Bronchial epithelial cell (primary cell): ENCODE measurements around the gene GPSM1. TPM values are rescaled to one million over a fixed set of nuclear protein-coding genes. Genes with fewer than 3 reads are reported as not detected.

Experiments
- DNase-seq: peaks from one replicate; pipeline ENCODE4 v3.0.0-alpha.2; 2010; ENCODE audit warnings: low read depth
- FAIRE-seq: peaks from 2 replicates; lab custom pipeline; 2011; peaks lifted over from hg19 to GRCh38; lab: Jason Lieb, UNC
- H3K27me3 ChIP-seq: 2 replicates; pipeline ENCODE4 v1.5.1; 2011; ENCODE audit warnings: low read length; ENCODE audit not compliant: control insufficient read depth, insufficient read depth
- H3K36me3 ChIP-seq: 2 replicates; pipeline ENCODE4 v1.5.1; 2011; ENCODE audit warnings: low read length; ENCODE audit not compliant: control insufficient read depth, insufficient read depth
- H3K4me3 ChIP-seq: 2 replicates; pipeline ENCODE4 v1.5.1; 2011; ENCODE audit warnings: mild to moderate bottlenecking, low read depth, low read length, control low read depth
- CTCF ChIP-seq: IDR thresholded peaks from 2 replicates; pipeline ENCODE4 v1.5.1; 2011; ENCODE audit warnings: mild to moderate bottlenecking, moderate library complexity, low read length, control low read depth, inconsistent platforms; ENCODE audit not compliant: insufficient read depth, severe bottlenecking
- total RNA-seq: library from RNA; depleted of rRNA; stranded (reverse); fragments of >200 nt; gene quantifications from 2 replicates; pipeline ENCODE4 v1.2.1, GENCODE V29; 2014

GPSM1 gene
- total RNA-seq, 1 donor from 2014 or later, result 13.4 TPM

GRCh38 chr9:136346157-136346481 lies 18.8 kb downstream of the GPSM1 start:
- H3K36me3 ChIP-seq, result no peaks in the 10 kb centered on the region
- peaks cover 2% of the 10 kb centered on the region for H3K27me3 ChIP-seq
- H3K4me3 ChIP-seq, result no peak overlapping the region
- FAIRE-seq, result no peak
- DNase-seq, result no peak
- TF ChIP-seq CTCF, result no peak

DNA sequence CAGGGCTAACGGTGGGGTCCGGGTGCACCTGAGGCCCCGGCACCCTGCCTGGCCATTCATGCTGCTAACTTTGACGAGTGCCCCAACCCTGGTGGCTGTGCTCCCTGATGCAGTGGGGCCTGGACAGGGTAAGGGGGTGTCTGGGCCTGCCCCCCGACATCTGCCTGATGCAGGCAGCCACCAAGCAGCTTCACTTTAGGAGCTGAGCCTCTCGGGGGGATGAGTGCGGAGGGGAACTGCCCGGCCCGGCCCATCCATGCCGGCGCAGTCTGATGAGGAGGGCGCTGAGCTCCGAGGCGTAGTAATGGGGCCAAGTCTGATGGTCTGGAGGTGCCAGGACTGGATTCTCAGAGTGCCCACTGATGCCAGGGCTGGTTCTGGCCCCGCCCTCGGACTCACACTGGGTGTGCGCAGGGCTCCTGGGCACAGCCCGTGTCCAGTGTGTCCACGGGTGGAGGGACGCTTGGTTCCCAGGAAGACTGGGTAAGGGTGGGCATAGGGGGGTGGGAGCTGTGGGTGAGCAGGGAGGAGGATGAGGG lies 19.7 kb downstream of the GPSM1 start:
- H3K4me3 ChIP-seq, result no peak overlapping the region
- DNase-seq (no peak), FAIRE-seq (no peak)
- H3K27me3 ChIP-seq, result peaks cover 2% of the 10 kb centered on the region
- no peaks in the 10 kb centered on the region for H3K36me3 ChIP-seq
- no peak for TF ChIP-seq CTCF

- H3K27me3 ChIP-seq, result peaks cover 1% of the 10 kb centered on the region
- DNase-seq, result no peak
- no peak for TF ChIP-seq CTCF
- H3K4me3 ChIP-seq, result no peak overlapping the region
- no peak for FAIRE-seq
- no peaks in the 10 kb centered on the region for H3K36me3 ChIP-seq
Measured at GRCh38 chr9:136347472-136348256, 20.3 kb downstream of the GPSM1 start.

DNA sequence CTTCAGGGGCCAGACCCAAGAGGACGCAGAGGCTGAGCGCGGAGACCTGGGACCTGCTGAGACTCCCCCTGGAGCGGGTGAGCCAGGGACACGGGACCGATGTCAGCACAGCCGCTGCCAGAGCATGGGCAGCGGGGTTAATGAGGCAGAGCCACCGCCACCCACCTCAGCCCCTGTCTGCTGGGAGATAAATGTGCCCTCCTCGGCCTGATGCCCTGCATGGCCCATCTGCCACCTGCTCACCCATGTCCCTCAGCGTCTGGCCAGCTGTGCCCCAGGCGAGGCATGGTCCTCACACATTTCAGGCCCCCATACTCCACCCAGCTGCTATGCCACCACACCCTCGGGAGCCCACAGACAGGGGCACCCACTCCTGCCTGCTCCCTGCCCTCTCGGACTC lies 21.4 kb downstream of the GPSM1 start:
- H3K36me3 ChIP-seq, result no peaks in the 10 kb centered on the region
- no peak for DNase-seq
- H3K4me3 ChIP-seq, result no peak overlapping the region
- TF ChIP-seq CTCF, result no peak
- H3K27me3 ChIP-seq, result peaks cover 1% of the 10 kb centered on the region
- no peak for FAIRE-seq

- FAIRE-seq, result no peak
- Histone ChIP-seq H3K4me3 (no peak overlapping the region), H3K36me3 (no peaks in the 10 kb centered on the region), H3K27me3 (peaks cover 1% of the 10 kb centered on the region)
- TF ChIP-seq CTCF, result no peak
- no peak for DNase-seq
Measured at GRCh38 chr9:136349546-136349945, 22.2 kb downstream of the GPSM1 start.
